ENCODE results near the gene RTTN. TPM values are rescaled to one million over a fixed set of nuclear protein-coding genes. Genes with fewer than 3 reads are reported as not detected.

The RTTN gene
- total and polyA plus RNA-seq, 9 of the 15 experiments (the other 6 are each of a cell fraction or from before 2014, with no cell fraction given): 3.1 to 18.3 (median 10.6) TPM

- Histone ChIP-seq H3K79me2 (ENCODE audit: control insufficient read depth, insufficient read depth, low read length) (no peaks in the 10 kb centered on the region), H3K9ac (ENCODE audit: insufficient read depth in 1 of 2, low read depth in 2 of 2, low read length in 2 of 2) (no peak overlapping the region), H3K9me3 (replicated peaks; ENCODE audit: control insufficient read depth, insufficient read depth, low read depth, low read length) (no peaks in the 10 kb centered on the region), H3K4me1 (replicated peaks in 1 of 2; ENCODE audit: control insufficient read depth in 2 of 2, insufficient read depth in 2 of 2, low read length in 2 of 2) (peaks cover 6 to 9% of the 10 kb centered on the region in 2 experiments; a peak in 4 of 5 replicates), H3K27me3 (ENCODE audit: control insufficient read depth in 2 of 2, insufficient read depth in 2 of 2, low read length in 2 of 2) (no peaks in the 10 kb centered on the region), H3K4me3 (no peak overlapping the region), H3K9me1 (ENCODE audit: control insufficient read depth, insufficient read depth, low read length) (no peaks in the 10 kb centered on the region), H3K4me2 (ENCODE audit: insufficient read depth, low read length) (no peak overlapping the region), H3K36me3 (ENCODE audit: control insufficient read depth, insufficient read depth, low read length) (peaks cover 4% of the 10 kb centered on the region; the same call in 1 of the 3 replicates), H4K20me1 (replicated peaks; ENCODE audit: control insufficient read depth, insufficient read depth, low read length) (no peaks in the 10 kb centered on the region), H2AFZ (ENCODE audit: low read depth, low read length) (no peak overlapping the region), H3K27ac (ENCODE audit: extremely low read depth, low read depth, low read length) (no peak overlapping the region)
- no peak for DNase-seq (ENCODE audit: extremely low read depth in 1 of 4, low spot score in 3 of 4)
- intact Hi-C loops (cut with micrococcal nuclease) (no loop called here), in situ Hi-C loops (cut with MboI) (no loop called here)
- no peak for FAIRE-seq
- ATAC-seq: no peak
- TF ChIP-seq ZBTB49 (CRISPR knock-in tag; IDR thresholded peaks at IDR 0.05; ENCODE audit: borderline replicate concordance) (no peak), ATF4 (CRISPR knock-in tag; IDR thresholded peaks at IDR 0.05) (no peak), ZBTB7A (IDR thresholded peaks at IDR 0.05; ENCODE audit: borderline replicate concordance, control insufficient read depth, low read depth, low read length) (no peak), ZNF24 (IDR thresholded peaks at IDR 0.05) (no peak), CBFA2T3 (IDR thresholded peaks at IDR 0.05) (no peak), STAT5A (IDR thresholded peaks at IDR 0.05; ENCODE audit: borderline replicate concordance, low read length) (no peak), OTX1 (CRISPR knock-in tag; IDR thresholded peaks at IDR 0.05) (no peak), RBM39 (optimal IDR thresholded peaks at IDR 0.05; ENCODE audit: low read depth, low read length) (no peak)
- TF ChIP-seq, protein P1, sequence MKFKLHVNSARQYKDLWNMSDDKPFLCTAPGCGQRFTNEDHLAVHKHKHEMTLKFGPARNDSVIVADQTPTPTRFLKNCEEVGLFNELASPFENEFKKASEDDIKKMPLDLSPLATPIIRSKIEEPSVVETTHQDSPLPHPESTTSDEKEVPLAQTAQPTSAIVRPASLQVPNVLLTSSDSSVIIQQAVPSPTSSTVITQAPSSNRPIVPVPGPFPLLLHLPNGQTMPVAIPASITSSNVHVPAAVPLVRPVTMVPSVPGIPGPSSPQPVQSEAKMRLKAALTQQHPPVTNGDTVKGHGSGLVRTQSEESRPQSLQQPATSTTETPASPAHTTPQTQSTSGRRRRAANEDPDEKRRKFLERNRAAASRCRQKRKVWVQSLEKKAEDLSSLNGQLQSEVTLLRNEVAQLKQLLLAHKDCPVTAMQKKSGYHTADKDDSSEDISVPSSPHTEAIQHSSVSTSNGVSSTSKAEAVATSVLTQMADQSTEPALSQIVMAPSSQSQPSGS (CRISPR knock-in tag; IDR thresholded peaks at IDR 0.05): no peak
- ChIA-PET POLR2A (no interaction called here), CTCF (ENCODE audit: low intra/inter-chr PET ratio) (no interaction called here)
- WGBS (ENCODE audit: insufficient coverage, low coverage, missing lambda C conversion rate): 83% methylated on average over 4 of the region's 4 CpGs
- no TSS peak for BruUV-seq (replicated peaks)
These were observed 163.9 kb downstream of the RTTN start for GRCh38 chr18:70041459-70042050.
